GM12878 (cell line): Measurements from ENCODE around the gene PIK3R5.

Experiments
- MEF2A ChIP-seq: IDR thresholded peaks from 2 replicates; pipeline ENCODE4 v1.6.1; 2011; ENCODE audit warnings: low read depth, mild to moderate bottlenecking, low read length, moderate library complexity; ENCODE audit not compliant: insufficient read depth
- YY1 ChIP-seq: IDR thresholded peaks from 2 replicates; pipeline ENCODE4 v1.6.1; 2011; ENCODE audit warnings: low read depth, mild to moderate bottlenecking, low read length

- TF ChIP-seq YY1 = no peak
- no peak for TF ChIP-seq MEF2A
Measured at GRCh38 chr17:8896087-8896486, 69.4 kb downstream of the PIK3R5 start.
